Inflammatory macrophage treated with lipopolysaccharide for 4 hours (primary cell): ENCODE measurements around the gene STK26.

ENCODE experiments used
- DNase-seq: peaks from one replicate; pipeline ENCODE4 v3.0.0-alpha.2; 2020

STK26 gene

DNA sequence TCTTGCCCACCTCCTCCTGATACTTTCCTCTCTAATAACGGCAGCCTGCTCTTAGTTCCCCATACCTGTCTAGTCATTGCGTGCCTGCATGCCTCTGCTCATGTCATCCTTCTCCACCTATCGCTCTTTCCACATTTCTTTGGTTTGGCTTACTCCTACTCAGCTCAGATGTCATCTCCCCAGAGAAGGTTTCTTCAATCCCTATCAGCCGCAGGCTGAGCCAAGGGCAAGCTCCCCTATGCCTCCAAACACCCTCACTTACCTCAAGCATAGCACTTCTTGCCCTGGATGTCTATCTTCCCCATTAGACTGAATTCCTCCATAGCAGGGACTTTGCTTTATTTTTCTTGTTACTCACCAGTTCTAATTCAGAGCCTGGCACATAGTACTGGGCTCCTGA is 78.1 kb downstream of the STK26 start:
- DNase-seq = no peak

DNA sequence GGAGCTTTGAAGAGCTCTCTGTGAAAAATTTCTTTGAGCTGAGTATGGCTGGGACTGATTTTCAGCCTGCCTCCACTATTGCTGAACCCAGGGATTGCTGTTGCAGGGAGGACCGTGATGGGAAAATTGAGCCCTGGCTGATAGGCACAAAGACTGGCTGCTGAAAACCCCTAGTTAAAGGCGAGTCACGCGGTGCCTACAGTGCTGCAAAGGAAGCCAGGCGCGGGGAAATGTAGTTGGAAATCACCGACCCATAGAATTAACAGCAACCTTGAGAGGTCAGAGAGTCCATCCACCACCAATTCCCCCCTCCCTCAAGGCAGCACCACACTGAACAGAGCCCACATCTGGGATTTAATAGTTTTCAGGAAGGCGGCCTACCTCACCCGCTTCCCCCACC is 78.7 kb downstream of the STK26 start:
- no peak for DNase-seq

DNA sequence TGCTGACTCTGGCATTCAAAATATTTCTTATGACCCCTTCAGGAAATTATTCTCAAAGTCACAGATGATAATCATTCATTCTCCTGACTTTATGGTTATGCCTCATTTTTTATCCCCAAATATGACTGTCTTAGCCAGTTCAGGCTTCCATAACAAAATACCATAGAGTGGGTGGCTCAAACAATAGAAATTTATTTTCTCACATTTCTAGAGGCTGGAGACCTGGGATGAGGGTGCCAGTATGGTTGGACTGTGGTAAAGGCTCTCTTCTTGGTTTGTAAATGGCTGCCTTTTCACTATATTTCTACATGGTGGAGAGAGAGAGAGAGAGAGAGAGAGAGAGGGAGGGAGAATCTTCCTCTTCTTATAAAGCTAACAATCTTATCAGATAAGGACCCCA is 84.2 kb downstream of the STK26 start:
- no peak for DNase-seq

DNA sequence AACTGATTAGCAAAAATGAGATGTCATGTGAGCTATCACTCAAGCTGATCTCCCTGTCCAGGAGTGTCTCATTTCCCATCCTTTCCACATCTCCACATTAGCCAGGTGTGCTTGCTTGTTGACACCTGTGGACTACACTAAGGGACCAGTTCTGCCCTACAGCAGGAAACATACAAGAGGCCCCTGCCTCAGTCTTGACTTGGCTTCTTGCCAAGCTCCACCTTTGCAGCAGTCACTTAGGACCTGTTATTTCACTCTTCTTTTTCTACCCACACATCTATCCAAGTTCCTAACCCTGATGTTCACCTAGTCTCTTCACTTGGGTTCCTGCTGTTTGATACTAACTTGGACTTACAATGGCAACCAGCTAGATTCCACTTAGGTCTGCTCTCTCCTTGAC is 91.5 kb downstream of the STK26 start:
- DNase-seq = no peak

DNA sequence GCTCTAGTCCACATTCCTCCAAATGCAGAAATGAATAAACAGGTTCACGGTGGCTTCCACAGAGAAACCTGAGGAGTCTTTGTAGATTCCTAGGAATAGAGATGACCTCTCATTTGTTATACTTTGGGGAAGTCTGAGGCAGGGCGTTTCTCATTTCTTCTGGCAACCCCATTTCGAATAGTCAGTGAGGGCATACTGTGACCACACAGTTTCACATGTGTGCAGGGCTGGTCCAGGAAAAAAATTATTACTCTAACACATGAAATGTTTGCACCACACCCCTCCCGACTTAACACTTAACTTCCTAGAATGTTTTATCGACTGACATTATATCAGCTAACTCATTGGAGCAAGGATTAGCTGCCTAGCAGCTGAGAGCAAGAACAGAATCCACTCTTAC is 92.7 kb downstream of the STK26 start:
- peak; percentile 40 for DNase-seq

DNA sequence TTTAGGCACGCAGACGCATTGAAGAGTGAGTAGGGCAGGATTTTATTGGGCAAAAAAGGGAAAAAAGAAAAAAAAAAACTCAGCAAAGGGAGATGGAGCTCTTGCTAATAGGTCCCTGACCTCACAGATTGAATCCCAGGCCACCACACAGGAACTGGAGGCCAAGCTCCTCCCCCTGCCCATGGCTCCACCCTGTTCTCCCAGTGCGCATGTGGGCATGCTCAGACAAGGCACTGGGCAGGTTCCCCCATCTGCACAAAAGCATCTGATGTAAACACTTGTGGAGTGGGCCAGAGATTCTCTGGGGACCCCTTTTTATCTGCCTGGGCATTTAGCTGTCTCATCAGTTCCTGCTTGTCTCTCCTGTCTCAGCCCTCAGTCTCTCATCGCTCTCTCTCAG is 95.3 kb downstream of the STK26 start:
- DNase-seq = no peak

DNA sequence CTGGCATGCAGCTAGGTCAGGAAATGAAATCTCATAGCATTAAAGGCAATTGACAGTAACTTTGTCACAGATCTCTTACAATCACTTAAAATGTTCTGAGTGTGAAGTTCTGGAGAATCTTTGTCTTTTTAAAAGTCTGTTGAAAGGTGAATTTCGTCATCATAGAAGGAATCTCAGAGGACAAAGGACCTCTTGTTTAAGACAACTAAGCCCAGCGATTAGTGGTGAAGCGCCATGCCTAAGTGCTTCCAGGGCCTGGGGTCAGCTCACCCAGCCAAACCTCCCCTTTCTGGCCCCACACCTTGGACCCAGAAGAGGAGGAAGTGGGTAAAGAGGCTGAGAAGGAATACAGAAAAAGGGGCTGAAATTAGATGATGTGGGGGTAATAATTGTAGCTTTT is 96.2 kb downstream of the STK26 start:
- DNase-seq = no peak

DNA sequence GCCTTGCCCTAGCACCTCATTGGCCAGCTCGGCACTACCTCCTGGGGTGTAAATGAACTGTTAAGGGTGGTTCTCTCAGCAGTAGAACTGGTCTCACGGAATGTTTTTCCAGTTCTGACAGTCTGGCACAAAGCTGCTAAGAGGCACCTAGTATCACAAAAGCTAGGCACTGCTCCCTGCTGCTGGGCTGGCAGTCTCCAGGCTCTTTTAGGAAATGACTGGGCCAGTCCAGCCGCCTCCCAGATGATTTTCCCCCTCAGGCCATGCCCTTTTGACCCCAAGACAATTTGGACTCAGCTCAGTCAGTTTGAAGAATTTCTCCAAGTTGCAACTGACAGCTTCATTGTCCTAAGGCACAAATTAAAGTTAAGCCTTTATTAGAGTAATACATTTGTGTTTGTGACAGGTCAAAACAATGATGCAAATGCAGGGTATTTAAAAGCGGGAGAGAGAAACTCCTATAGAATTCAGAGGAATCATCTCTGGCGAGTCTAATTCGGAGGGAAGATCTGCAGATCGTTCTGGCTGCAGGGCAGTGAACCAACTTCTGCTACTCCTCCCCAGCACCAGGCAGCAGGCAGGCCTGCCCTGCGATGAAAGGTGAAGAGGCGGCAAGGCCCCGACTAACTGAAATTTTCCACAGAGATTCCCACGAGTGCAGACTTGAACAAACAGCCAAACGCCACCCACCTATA is 96.9 kb downstream of the STK26 start:
- DNase-seq = no peak

DNA sequence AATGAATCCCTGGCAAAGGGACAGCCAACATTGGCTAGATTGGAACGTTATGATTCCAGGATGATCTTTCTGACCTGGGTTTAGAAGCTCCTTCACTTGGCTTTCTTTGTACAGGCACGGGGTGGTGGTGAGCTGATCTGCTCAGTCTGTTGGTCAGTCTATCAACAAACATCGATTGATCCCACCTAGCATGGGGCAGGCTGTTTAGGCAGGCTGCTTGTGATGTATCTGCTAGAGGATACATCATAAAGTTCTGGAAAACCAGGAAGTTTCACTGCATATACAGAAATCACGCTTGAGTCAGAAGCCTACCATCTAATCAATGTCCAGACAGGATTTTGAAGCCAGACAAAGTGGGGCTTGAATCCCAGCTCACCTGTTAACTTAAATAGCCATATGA is 97.8 kb downstream of the STK26 start:
- no peak for DNase-seq
